H1 (cell line): ENCODE data around the gene PDRG1. TPM values are rescaled to one million over a fixed set of nuclear protein-coding genes. Genes with fewer than 3 reads are reported as not detected.

ENCODE experiments used
- CTCF ChIA-PET: fragments of 300-600 bp; sonication (Branson Sonifier 250); formaldehyde crosslinking; loops from one replicate; lab custom pipeline; 2021; ENCODE audit not compliant: partially characterized antibody; lab: Charles Lee
- POLR2A ChIA-PET: fragments of 300-600 bp; sonication (Branson Sonifier 250); formaldehyde crosslinking; loops from one replicate; lab custom pipeline; 2021; ENCODE audit warnings: inconsistent platforms; ENCODE audit not compliant: partially characterized antibody; lab: Charles Lee
- DNase-seq, 2 experiments: peaks; one replicate each; pipeline versions ENCODE4 v3.0.0 to v3.0.0-alpha.2; 2010 to 2022; ENCODE audit warnings: low spot score in 2 of 2, low read depth in 1 of 2, mixed read lengths in 1 of 2
- FAIRE-seq: peaks from 2 replicates; lab custom pipeline; 2011; peaks lifted over from hg19 to GRCh38; lab: Jason Lieb, UNC
- H2AFZ ChIP-seq: 2 replicates; pipeline ENCODE4 v1.8.1; 2012; ENCODE audit warnings: low read length, inconsistent platforms
- H2AK5ac ChIP-seq: 2 replicates; pipeline ENCODE4 v1.6.1; 2013; ENCODE audit warnings: low read depth, low read length
- H2BK120ac ChIP-seq: replicated peaks from 2 replicates; pipeline ENCODE3; 2013; ENCODE audit warnings: low read depth, low read length, inconsistent platforms
- H2BK12ac ChIP-seq: 2 replicates; pipeline ENCODE4 v1.6.1; 2013; ENCODE audit warnings: low read depth, low read length
- H2BK15ac ChIP-seq: 2 replicates; pipeline ENCODE4 v1.6.1; 2013; ENCODE audit warnings: low read length
- H2BK20ac ChIP-seq: 2 replicates; pipeline ENCODE4 v1.6.1; 2013; ENCODE audit warnings: low read length
- H2BK5ac ChIP-seq: 2 replicates; pipeline ENCODE4 v1.6.1; 2013; ENCODE audit warnings: low read depth, low read length
- H3K14ac ChIP-seq: 2 replicates; pipeline ENCODE4 v1.6.1; 2013; ENCODE audit warnings: inconsistent platforms; ENCODE audit not compliant: insufficient read length
- H3K18ac ChIP-seq: 2 replicates; pipeline ENCODE4 v1.6.1; 2013; ENCODE audit warnings: low read length; ENCODE audit errors: extremely low read depth
- H3K23ac ChIP-seq: 2 replicates; pipeline ENCODE4 v1.6.1; 2013; ENCODE audit warnings: inconsistent platforms; ENCODE audit not compliant: insufficient read length
- H3K23me2 ChIP-seq: 2 replicates; pipeline ENCODE4 v1.6.1; 2013; ENCODE audit warnings: low read depth, low read length
- H3K27ac ChIP-seq: 2 replicates; pipeline ENCODE4 v1.6.1; 2011; ENCODE audit warnings: low read depth, low read length, inconsistent platforms
- H3K27me3 ChIP-seq, 4 experiments: replicated peaks in 1 of 4; 1 replicate in 1 of 4; 2 replicates in 3 of 4; pipeline versions ENCODE4 v1.6.1 to v1.8.1; 2011 to 2013; ENCODE audit warnings: low read length in 3 of 4, mild to moderate bottlenecking in 3 of 4, inconsistent platforms in 2 of 4, mixed read lengths in 2 of 4, moderate library complexity in 1 of 4; ENCODE audit not compliant: control insufficient read depth in 3 of 4, insufficient read depth in 3 of 4; ENCODE audit errors: extremely low read depth in 1 of 4
- H3K36me3 ChIP-seq, 4 experiments: 2 replicates each; pipeline versions ENCODE4 v1.6.1 to v1.8.1; 2011 to 2013; ENCODE audit warnings: mild to moderate bottlenecking in 4 of 4, low read length in 3 of 4, moderate library complexity in 2 of 4, control low read depth in 1 of 4, inconsistent platforms in 1 of 4; ENCODE audit not compliant: insufficient read depth in 4 of 4, control insufficient read depth in 2 of 4
- H3K4ac ChIP-seq: replicated peaks from 2 replicates; pipeline ENCODE3; 2013; ENCODE audit warnings: low read length, low read depth, mixed read lengths, inconsistent platforms; ENCODE audit not compliant: insufficient read length
- H3K4me1 ChIP-seq, 4 experiments: replicated peaks in 1 of 4; 1 replicate in 1 of 4; 2 replicates in 3 of 4; pipeline versions ENCODE4 v1.6.1 to v1.8.1; 2011 to 2013; ENCODE audit warnings: low read length in 3 of 4, inconsistent platforms in 2 of 4, mixed read lengths in 1 of 4; ENCODE audit not compliant: insufficient read depth in 4 of 4, control insufficient read depth in 3 of 4
- H3K4me2 ChIP-seq, 2 experiments: 2 replicates each; pipeline versions ENCODE4 v1.6.1 to v1.8.1; 2011 to 2013; ENCODE audit warnings: low read depth in 2 of 2, low read length in 2 of 2, control low read depth in 1 of 2, inconsistent platforms in 1 of 2, mild to moderate bottlenecking in 1 of 2; ENCODE audit not compliant: insufficient read depth in 1 of 2
- H3K4me3 ChIP-seq, 4 experiments: fragments of 200-600, 300-600 bp in 1 of 4; sonication (generic), shearing (Covaris generic), sonication (Bioruptor Twin) in 1 of 4; 2 replicates each; pipeline versions ENCODE4 v1.5.1 to v1.8.1; 2011 to 2016; ENCODE audit warnings: low read length in 4 of 4, low read depth in 3 of 4, control low read depth in 2 of 4, inconsistent platforms in 2 of 4, mild to moderate bottlenecking in 2 of 4, mixed read lengths in 1 of 4, moderate library complexity in 1 of 4; ENCODE audit not compliant: insufficient read depth in 2 of 4; ENCODE audit errors: extremely low read depth in 1 of 4
- H3K56ac ChIP-seq: replicated peaks from 2 replicates; pipeline ENCODE3; 2013; ENCODE audit warnings: low read depth, mild to moderate bottlenecking, mixed read lengths, low read length, inconsistent platforms; ENCODE audit not compliant: insufficient read length
- H3K79me1 ChIP-seq: 2 replicates; pipeline ENCODE4 v1.6.1; 2013; ENCODE audit warnings: low read depth, low read length, control low read depth
- H3K79me2 ChIP-seq, 2 experiments: 2 replicates each; pipeline versions ENCODE4 v1.6.1 to v1.8.1; 2012 to 2013; ENCODE audit warnings: low read length in 2 of 2, mild to moderate bottlenecking in 2 of 2, inconsistent platforms in 1 of 2; ENCODE audit not compliant: insufficient read depth in 2 of 2, control insufficient read depth in 1 of 2
- H3K9ac ChIP-seq, 4 experiments: replicated peaks in 1 of 4; 1 replicate in 1 of 4; 2 replicates in 3 of 4; pipeline versions ENCODE4 v1.6.1 to v1.8.1; 2011 to 2013; ENCODE audit warnings: low read depth in 3 of 4, low read length in 3 of 4, control low read depth in 2 of 4, mild to moderate bottlenecking in 2 of 4, moderate library complexity in 2 of 4, inconsistent platforms in 1 of 4; ENCODE audit errors: extremely low read depth in 1 of 4
- H3K9me3 ChIP-seq, 2 experiments: 2 replicates each; pipeline versions ENCODE4 v1.6.1 to v1.8.1; 2012 to 2013; ENCODE audit warnings: mild to moderate bottlenecking in 2 of 2, moderate library complexity in 2 of 2, control low read depth in 1 of 2, inconsistent platforms in 1 of 2, low read depth in 1 of 2, low read length in 1 of 2, mixed read lengths in 1 of 2; ENCODE audit not compliant: insufficient read depth in 2 of 2
- H4K20me1 ChIP-seq, 2 experiments: replicated peaks in 1 of 2; 2 replicates each; pipeline versions ENCODE3 to v1.8.1; 2011 to 2013; ENCODE audit warnings: inconsistent platforms in 2 of 2, low read length in 2 of 2, mild to moderate bottlenecking in 1 of 2; ENCODE audit not compliant: insufficient read depth in 2 of 2, control insufficient read depth in 1 of 2
- H4K5ac ChIP-seq: 2 replicates; pipeline ENCODE4 v1.6.1; 2013; ENCODE audit warnings: low read length, low read depth, mixed read lengths, inconsistent platforms; ENCODE audit not compliant: insufficient read length
- H4K8ac ChIP-seq: 2 replicates; pipeline ENCODE4 v1.8.0; 2013; ENCODE audit warnings: mild to moderate bottlenecking, moderate library complexity, low read length, inconsistent platforms; ENCODE audit not compliant: insufficient read depth; ENCODE audit errors: extremely low read depth
- H4K91ac ChIP-seq: replicated peaks from 2 replicates; pipeline ENCODE3; 2013; ENCODE audit warnings: low read length, mixed read lengths, inconsistent platforms; ENCODE audit not compliant: insufficient read length
- EP300 ChIP-seq, 2 experiments: IDR thresholded peaks; 1 replicate in 1 of 2; 2 replicates in 1 of 2; pipeline ENCODE4 v1.6.1; 2011 to 2012; ENCODE audit warnings: low read depth in 2 of 2, low read length in 2 of 2, mild to moderate bottlenecking in 2 of 2, borderline replicate concordance in 1 of 2, inconsistent platforms in 1 of 2, moderate library complexity in 1 of 2
- EZH2 ChIP-seq: fragments of 200-600 bp; sonication (generic); IDR thresholded peaks from 2 replicates; pipeline ENCODE4 v1.7.1; 2012; ENCODE audit warnings: low read depth, mild to moderate bottlenecking, moderate library complexity, low read length, inconsistent platforms; ENCODE audit not compliant: severe bottlenecking
- JUN ChIP-seq: IDR thresholded peaks from 2 replicates; pipeline ENCODE4 v1.6.1; 2011; ENCODE audit warnings: low read depth, mild to moderate bottlenecking, improper control_type of control experiment, low read length
- KDM4A ChIP-seq: IDR thresholded peaks from one replicate; pipeline ENCODE4 v1.7.1; 2012; ENCODE audit warnings: low read depth, mild to moderate bottlenecking, moderate library complexity, low read length, inconsistent platforms; ENCODE audit not compliant: severe bottlenecking
- POLR2AphosphoS5 ChIP-seq: IDR thresholded peaks from 2 replicates; pipeline ENCODE4 v1.6.1; 2011; ENCODE audit warnings: low read depth, low read length
- SAP30 ChIP-seq: fragments of 300-600 bp; sonication (generic); IDR thresholded peaks from 2 replicates; pipeline ENCODE4 v1.7.1; 2012; ENCODE audit warnings: low read length, moderate library complexity, mild to moderate bottlenecking, inconsistent platforms; ENCODE audit not compliant: insufficient read depth, insufficient replicate concordance
- SRF ChIP-seq: IDR thresholded peaks from 2 replicates; pipeline ENCODE4 v1.6.1; 2011; ENCODE audit warnings: mild to moderate bottlenecking, low read depth, low read length, moderate library complexity
- YY1 ChIP-seq: IDR thresholded peaks from 2 replicates; pipeline ENCODE4 v1.6.1; 2011; ENCODE audit warnings: low read depth, mild to moderate bottlenecking, low read length
- WGBS, 2 experiments: shearing (Covaris generic) in 1 of 2; methylation state at CpG; one replicate each; pipeline versions ENCODE4 v1.1.6 to v1.1.7; 2013 to 2015; ENCODE audit warnings: low lambda C conversion rate in 2 of 2, mixed read lengths in 2 of 2, inconsistent platforms in 1 of 2, low coverage in 1 of 2, missing lambda C conversion rate in 1 of 2; ENCODE audit not compliant: insufficient replicate concordance in 2 of 2, insufficient coverage in 1 of 2, insufficient read length in 1 of 2; ENCODE audit errors: extremely low coverage in 1 of 2, missing lambda C conversion rate in 1 of 2; 5-methylcytosine and 5-hydroxymethylcytosine counted together
- polyA plus RNA-seq, 7 experiments: library from polyadenylated mRNA; depleted of rRNA in 3 of 7; stranded (reverse) in 5 of 7; unstranded in 2 of 7; fragments of >200 nt in 5 of 7; fragments of 200-250 nt in 2 of 7; gene quantifications; 1 replicate in 5 of 7; 2 replicates in 1 of 7; 4 replicates in 1 of 7; pipeline versions ENCODE4 v1.2.1 to v1.2.3, GENCODE V29; 2011 to 2013; ENCODE audit warnings: missing spikeins in 2 of 7, mixed read lengths in 2 of 7
- total RNA-seq: library from RNA; stranded (reverse); fragmentation: NEBNext Ultra II Directional; extraction: Animal tissue kit (Norgen Biotek cat#: 25700); gene quantifications from 2 replicates; pipeline ENCODE4 v1.2.1, GENCODE V29; 2021
- TF ChIP-seq, protein P1 (sequence below): IDR thresholded peaks from 2 replicates; pipeline ENCODE4 v1.6.1; 2012; ENCODE audit warnings: inconsistent platforms

The PDRG1 gene
- total and polyA plus RNA-seq, 2 of the 8 experiments (the other 6 are each of a cell fraction or from before 2014, with no cell fraction given) = 14.2 to 20.8 TPM

DNA sequence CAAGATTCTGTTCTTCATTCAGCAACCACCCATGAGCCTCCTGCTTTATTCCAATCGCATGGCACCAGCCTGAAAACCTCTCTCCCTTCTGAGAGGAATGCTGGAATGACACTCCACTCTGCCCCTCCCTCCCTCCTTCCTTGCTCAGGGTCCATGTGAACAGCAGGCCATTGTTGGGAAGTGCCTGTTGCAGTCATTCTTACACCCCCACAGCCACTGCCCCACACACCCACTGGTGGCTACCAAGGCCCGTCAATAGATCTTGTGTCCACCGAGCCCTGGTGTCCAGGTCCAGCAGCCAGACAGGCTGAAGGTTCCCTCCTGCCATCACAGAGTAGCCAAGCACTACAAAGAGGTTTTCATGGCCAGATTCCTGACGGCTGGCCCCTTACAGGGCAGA, 6.5 kb downstream of the PDRG1 start:
- no peak for DNase-seq
- H4K91ac ChIP-seq = no peak overlapping the region
- TF ChIP-seq JUN (no peak), SAP30 (no peak), SRF (no peak), POLR2AphosphoS5 (no peak), EP300 (IDR thresholded peaks at IDR 0.05; ENCODE audit: borderline replicate concordance in 1 of 2, low read depth in 2 of 2, low read length in 2 of 2) (no peak), YY1 (no peak), KDM4A (no peak), EZH2 (no peak)
- TF ChIP-seq, protein P1, sequence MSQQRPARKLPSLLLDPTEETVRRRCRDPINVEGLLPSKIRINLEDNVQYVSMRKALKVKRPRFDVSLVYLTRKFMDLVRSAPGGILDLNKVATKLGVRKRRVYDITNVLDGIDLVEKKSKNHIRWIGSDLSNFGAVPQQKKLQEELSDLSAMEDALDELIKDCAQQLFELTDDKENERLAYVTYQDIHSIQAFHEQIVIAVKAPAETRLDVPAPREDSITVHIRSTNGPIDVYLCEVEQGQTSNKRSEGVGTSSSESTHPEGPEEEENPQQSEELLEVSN = no peak
- H3K9me3 ChIP-seq = peaks cover 2 to 6% of the 10 kb centered on the region in 2 experiments; a peak in 3 of 4 replicates
- no peak overlapping the region for H4K5ac ChIP-seq
- no peak overlapping the region for H2AK5ac ChIP-seq
- no peak overlapping the region for H2BK5ac ChIP-seq
- no peak overlapping the region for H2BK20ac ChIP-seq
- no peak overlapping the region for H3K14ac ChIP-seq
- no peak overlapping the region for H2BK15ac ChIP-seq
- H3K27me3 ChIP-seq = no peaks in the 10 kb centered on the region
- H4K8ac ChIP-seq = no peak overlapping the region
- no peak overlapping the region for H3K18ac ChIP-seq
- POLR2A ChIA-PET = no interaction called here
- H3K23ac ChIP-seq = no peak overlapping the region
- H3K56ac ChIP-seq = no peak overlapping the region
- WGBS, 2 experiments = 89% methylated on average over 4 of the region's 4 CpGs; no CpG with 5 or more reads in 1 of the 2 experiments
- H3K4ac ChIP-seq = no peak overlapping the region
- peaks cover 3 to 9% of the 10 kb centered on the region in 2 experiments; a peak in 3 of 4 replicates for H3K79me2 ChIP-seq
- no peak for FAIRE-seq
- H4K20me1 ChIP-seq = peaks cover 2 to 3% of the 10 kb centered on the region in 2 experiments
- CTCF ChIA-PET = interaction anchor here (0.8 to 8.3 kb wide), 5 partner anchors 10 to 122 kb away, joined by 3 to 71 read pairs (median 3); no protein-coding TSS in a partner anchor
- no peak overlapping the region; a peak in 2 of 7 replicates for H3K9ac ChIP-seq
- H2BK120ac ChIP-seq = no peak overlapping the region
- no peak overlapping the region for H3K4me2 ChIP-seq
- H3K36me3 ChIP-seq = peaks cover 32 to 50% (median 43%) of the 10 kb centered on the region in 4 experiments
- H3K4me1 ChIP-seq = peaks cover 0 to under 1% (median 0%) of the 10 kb centered on the region in 4 experiments; a peak in 2 of 7 replicates
- H2BK12ac ChIP-seq = no peak overlapping the region
- no peaks in the 10 kb centered on the region for H3K23me2 ChIP-seq
- no peak overlapping the region for H3K27ac ChIP-seq
- H2AFZ ChIP-seq = no peak overlapping the region
- no peak overlapping the region for H3K4me3 ChIP-seq
- H3K79me1 ChIP-seq = no peaks in the 10 kb centered on the region; the same call in 1 of the 2 replicates
